ENCODE data around the gene TBX4.
A peak's percentile ranks its signal among the peaks of the same experiment; 100 is the strongest.

TBX4 gene

DNA sequence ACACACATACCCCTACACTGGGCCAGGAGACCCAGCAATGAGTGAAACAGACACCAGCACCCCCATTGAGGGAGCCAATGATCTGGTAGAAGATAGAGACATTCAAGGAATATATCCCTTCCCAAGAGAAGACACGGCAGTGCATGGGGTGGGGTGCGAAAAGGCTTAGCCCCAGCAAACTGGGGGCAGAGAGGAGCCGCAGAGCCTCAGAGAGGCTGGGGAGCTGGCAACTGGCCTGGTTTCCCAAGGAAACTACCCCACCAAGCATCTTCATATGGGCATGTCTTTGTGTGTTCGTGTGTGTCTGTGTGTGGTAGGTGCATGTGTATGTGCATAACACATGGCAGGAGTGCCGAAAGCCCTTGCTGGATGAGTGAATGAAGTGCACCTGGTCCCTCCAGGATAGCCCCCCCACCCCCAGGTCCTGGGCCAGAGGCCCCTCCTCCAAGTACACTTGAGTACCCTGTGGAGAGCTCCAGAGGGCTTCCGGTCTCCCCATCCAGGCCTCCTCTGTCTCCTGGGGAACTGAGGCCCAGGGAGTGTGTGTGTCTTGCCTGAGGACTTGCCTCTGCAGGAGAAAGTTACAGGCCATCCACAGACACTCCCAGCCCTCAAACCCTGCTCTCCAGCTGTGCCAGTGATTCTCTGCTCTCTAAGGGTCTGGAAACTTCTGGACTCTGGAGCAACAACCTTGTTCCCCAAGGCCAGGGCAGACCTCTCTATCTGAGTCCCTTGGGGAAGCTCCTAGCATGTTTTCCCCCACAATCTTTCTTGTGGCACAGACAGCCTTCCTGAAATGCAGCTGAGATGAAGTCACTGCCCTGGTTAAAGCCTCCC lies 36.6 kb upstream of the TBX4 start:
- ATAC-seq, result no peak
- TF ChIP-seq, protein P1, sequence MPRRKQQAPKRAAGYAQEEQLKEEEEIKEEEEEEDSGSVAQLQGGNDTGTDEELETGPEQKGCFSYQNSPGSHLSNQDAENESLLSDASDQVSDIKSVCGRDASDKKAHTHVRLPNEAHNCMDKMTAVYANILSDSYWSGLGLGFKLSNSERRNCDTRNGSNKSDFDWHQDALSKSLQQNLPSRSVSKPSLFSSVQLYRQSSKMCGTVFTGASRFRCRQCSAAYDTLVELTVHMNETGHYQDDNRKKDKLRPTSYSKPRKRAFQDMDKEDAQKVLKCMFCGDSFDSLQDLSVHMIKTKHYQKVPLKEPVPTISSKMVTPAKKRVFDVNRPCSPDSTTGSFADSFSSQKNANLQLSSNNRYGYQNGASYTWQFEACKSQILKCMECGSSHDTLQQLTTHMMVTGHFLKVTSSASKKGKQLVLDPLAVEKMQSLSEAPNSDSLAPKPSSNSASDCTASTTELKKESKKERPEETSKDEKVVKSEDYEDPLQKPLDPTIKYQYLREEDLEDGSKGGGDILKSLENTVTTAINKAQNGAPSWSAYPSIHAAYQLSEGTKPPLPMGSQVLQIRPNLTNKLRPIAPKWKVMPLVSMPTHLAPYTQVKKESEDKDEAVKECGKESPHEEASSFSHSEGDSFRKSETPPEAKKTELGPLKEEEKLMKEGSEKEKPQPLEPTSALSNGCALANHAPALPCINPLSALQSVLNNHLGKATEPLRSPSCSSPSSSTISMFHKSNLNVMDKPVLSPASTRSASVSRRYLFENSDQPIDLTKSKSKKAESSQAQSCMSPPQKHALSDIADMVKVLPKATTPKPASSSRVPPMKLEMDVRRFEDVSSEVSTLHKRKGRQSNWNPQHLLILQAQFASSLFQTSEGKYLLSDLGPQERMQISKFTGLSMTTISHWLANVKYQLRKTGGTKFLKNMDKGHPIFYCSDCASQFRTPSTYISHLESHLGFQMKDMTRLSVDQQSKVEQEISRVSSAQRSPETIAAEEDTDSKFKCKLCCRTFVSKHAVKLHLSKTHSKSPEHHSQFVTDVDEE (CRISPR knock-in tag; IDR thresholded peaks at IDR 0.05), result no peak
- no peak for TF ChIP-seq TOX (CRISPR knock-in tag; IDR thresholded peaks at IDR 0.05; ENCODE audit: borderline replicate concordance)
- TF ChIP-seq, protein P2, sequence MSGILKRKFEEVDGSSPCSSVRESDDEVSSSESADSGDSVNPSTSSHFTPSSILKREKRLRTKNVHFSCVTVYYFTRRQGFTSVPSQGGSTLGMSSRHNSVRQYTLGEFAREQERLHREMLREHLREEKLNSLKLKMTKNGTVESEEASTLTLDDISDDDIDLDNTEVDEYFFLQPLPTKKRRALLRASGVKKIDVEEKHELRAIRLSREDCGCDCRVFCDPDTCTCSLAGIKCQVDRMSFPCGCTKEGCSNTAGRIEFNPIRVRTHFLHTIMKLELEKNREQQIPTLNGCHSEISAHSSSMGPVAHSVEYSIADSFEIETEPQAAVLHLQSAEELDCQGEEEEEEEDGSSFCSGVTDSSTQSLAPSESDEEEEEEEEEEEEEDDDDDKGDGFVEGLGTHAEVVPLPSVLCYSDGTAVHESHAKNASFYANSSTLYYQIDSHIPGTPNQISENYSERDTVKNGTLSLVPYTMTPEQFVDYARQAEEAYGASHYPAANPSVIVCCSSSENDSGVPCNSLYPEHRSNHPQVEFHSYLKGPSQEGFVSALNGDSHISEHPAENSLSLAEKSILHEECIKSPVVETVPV (CRISPR knock-in tag; IDR thresholded peaks at IDR 0.05), result no peak
- TF ChIP-seq, protein P3, sequence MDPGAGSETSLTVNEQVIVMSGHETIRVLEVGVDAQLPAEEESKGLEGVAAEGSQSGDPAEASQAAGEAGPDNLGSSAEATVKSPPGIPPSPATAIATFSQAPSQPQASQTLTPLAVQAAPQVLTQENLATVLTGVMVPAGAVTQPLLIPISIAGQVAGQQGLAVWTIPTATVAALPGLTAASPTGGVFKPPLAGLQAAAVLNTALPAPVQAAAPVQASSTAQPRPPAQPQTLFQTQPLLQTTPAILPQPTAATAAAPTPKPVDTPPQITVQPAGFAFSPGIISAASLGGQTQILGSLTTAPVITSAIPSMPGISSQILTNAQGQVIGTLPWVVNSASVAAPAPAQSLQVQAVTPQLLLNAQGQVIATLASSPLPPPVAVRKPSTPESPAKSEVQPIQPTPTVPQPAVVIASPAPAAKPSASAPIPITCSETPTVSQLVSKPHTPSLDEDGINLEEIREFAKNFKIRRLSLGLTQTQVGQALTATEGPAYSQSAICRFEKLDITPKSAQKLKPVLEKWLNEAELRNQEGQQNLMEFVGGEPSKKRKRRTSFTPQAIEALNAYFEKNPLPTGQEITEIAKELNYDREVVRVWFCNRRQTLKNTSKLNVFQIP (CRISPR knock-in tag; IDR thresholded peaks at IDR 0.05; ENCODE audit: borderline replicate concordance, low read depth), result no peak

DNA sequence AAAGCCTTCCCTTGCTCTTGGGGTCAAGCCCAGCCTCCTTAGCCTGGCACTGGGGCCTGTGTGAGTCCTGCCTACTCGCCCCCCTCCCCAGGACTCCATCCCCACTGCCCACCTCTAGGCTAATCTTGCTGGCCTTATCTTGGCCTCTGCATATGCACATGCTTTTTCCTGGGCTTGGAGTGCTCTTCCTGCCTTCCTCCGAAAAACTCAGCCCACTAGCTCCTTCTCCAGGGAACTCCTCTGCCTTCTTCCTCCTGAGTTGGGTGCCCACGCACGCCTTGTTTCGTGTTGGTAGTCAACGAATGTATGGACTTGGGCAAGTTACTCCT lies 36.0 kb upstream of the TBX4 start:
- TF ChIP-seq ZNF565 (CRISPR knock-in tag; conservative IDR thresholded peaks at IDR 0.05; ENCODE audit: low read depth), result no peak
- no peak for TF ChIP-seq TCF4 (CRISPR knock-in tag; IDR thresholded peaks at IDR 0.05; ENCODE audit: borderline replicate concordance)
- no peak for ATAC-seq

DNA sequence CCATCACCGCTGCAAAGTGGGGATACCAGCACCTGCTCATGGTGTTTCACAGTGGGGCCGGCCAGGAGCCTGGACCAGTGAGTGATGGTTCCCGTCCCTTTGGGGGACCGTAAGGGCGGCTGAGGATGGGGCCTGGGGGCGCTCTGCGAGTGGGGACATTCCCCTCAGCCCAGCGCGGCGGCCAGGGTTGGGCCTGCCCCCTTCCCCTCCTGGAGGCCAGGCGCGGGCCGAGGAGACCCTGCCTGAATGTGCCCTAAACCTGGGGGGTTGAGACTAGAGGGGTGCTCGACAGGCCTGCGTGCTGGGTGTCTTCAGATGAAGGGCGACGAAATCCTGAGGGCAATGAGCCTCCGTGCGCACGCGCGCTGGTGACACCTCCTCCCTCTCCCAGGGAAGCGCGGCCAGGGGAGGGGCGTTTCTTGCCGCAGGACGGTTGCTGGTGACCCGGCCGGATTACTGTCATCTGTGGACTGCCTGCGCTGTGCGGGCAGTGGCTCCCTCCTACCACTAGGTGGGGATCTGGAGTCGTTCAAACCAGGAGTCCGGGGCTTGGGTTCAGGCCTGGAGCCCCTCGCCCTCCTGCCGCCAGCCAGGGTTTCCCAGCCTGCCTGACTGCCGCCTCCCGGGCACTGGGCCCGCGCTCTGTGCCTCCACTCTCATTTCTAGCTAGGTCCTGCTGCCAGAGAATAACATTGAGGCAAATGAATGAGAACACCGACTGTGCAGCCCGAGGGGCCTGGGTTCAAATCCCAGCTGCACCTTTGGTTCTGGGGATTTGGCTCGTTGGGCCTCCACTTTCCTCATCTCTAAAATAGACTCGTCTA lies 35.5 kb upstream of the TBX4 start:
- ATAC-seq, result peak; percentile 64
- TF ChIP-seq ESRRG (CRISPR knock-in tag; IDR thresholded peaks at IDR 0.05), result no peak
- TF ChIP-seq PPARA (CRISPR knock-in tag; IDR thresholded peaks at IDR 0.05; ENCODE audit: borderline replicate concordance), result no peak
- TF ChIP-seq ISL1 (CRISPR knock-in tag; IDR thresholded peaks at IDR 0.05), result no peak
- TF ChIP-seq, protein P1 (CRISPR knock-in tag; IDR thresholded peaks at IDR 0.05), result peak; percentile 71; the same call in 1 of the 2 replicates
- TF ChIP-seq TOX (CRISPR knock-in tag; IDR thresholded peaks at IDR 0.05; ENCODE audit: borderline replicate concordance), result no peak
- no peak for TF ChIP-seq BACH2 (CRISPR knock-in tag; IDR thresholded peaks at IDR 0.05; ENCODE audit: borderline replicate concordance)
- 0 out of 2 replicates have a peak, but pooled peaks have one; percentile 46 for TF ChIP-seq SNAI2 (CRISPR knock-in tag; IDR thresholded peaks at IDR 0.05)
- no peak for TF ChIP-seq RARB (CRISPR knock-in tag; IDR thresholded peaks at IDR 0.05)
- no peak for TF ChIP-seq ZC3H10 (CRISPR knock-in tag; IDR thresholded peaks at IDR 0.05)
- TF ChIP-seq, protein P4, sequence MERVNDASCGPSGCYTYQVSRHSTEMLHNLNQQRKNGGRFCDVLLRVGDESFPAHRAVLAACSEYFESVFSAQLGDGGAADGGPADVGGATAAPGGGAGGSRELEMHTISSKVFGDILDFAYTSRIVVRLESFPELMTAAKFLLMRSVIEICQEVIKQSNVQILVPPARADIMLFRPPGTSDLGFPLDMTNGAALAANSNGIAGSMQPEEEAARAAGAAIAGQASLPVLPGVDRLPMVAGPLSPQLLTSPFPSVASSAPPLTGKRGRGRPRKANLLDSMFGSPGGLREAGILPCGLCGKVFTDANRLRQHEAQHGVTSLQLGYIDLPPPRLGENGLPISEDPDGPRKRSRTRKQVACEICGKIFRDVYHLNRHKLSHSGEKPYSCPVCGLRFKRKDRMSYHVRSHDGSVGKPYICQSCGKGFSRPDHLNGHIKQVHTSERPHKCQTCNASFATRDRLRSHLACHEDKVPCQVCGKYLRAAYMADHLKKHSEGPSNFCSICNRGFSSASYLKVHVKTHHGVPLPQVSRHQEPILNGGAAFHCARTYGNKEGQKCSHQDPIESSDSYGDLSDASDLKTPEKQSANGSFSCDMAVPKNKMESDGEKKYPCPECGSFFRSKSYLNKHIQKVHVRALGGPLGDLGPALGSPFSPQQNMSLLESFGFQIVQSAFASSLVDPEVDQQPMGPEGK (CRISPR knock-in tag; IDR thresholded peaks at IDR 0.05; ENCODE audit: borderline replicate concordance), result no peak
- no peak for TF ChIP-seq ARNTL (CRISPR knock-in tag; IDR thresholded peaks at IDR 0.05; ENCODE audit: borderline replicate concordance, low read depth)
- TF ChIP-seq, protein P2 (CRISPR knock-in tag; IDR thresholded peaks at IDR 0.05), result no peak
- TF ChIP-seq ZFP3 (CRISPR knock-in tag; IDR thresholded peaks at IDR 0.05), result 0 out of 2 replicates have a peak, but pooled peaks have one; percentile 13
- TF ChIP-seq ZNF8 (CRISPR knock-in tag; IDR thresholded peaks at IDR 0.05), result no peak
- no peak for TF ChIP-seq ZNF70 (CRISPR knock-in tag; IDR thresholded peaks at IDR 0.05)
- no peak for TF ChIP-seq ZNF565 (CRISPR knock-in tag; conservative IDR thresholded peaks at IDR 0.05; ENCODE audit: low read depth)
- TF ChIP-seq ZFP30 (CRISPR knock-in tag; IDR thresholded peaks at IDR 0.05), result no peak
- TF ChIP-seq GLIS3 (CRISPR knock-in tag; IDR thresholded peaks at IDR 0.05), result 0 out of 2 replicates have a peak, but pooled peaks have one; percentile 30
- TF ChIP-seq TCF4 (CRISPR knock-in tag; IDR thresholded peaks at IDR 0.05; ENCODE audit: borderline replicate concordance), result peak; percentile 44; the same call in 1 of the 2 replicates
- TF ChIP-seq CSDC2 (CRISPR knock-in tag; IDR thresholded peaks at IDR 0.05), result no peak
- TF ChIP-seq, protein P3 (CRISPR knock-in tag; IDR thresholded peaks at IDR 0.05; ENCODE audit: borderline replicate concordance, low read depth), result no peak
